MCF 10A (cell line): ENCODE results near the gene TTC31. TPM values are rescaled to one million over a fixed set of nuclear protein-coding genes. Genes with fewer than 3 reads are reported as not detected.
A peak's percentile ranks its signal among the peaks of the same experiment; 100 is the strongest.
"Not testable (repeated sequence)": the region's sequence is repeated elsewhere in the genome, so short reads cannot be mapped to it uniquely, and the experiment has no call there.

ENCODE experiments used
- BruUV-seq: library from RNA; stranded (reverse); fragments of 400-500 nt; replicated peaks from 2 replicates; lab custom pipeline; 2021; lab: Mats Ljungman, UMichigan
- CTCF ChIA-PET: fragments of 300-600 bp; sonication (Branson Sonifier 250); formaldehyde crosslinking; extraction: SDS; loops from one replicate; lab custom pipeline; 2021; ENCODE audit warnings: antibody characterized with exemption, inconsistent platforms; lab: Yijun Ruan, JAX
- POLR2A ChIA-PET: fragments of 300-600, 350-650 bp; sonication (Branson Sonifier 250); formaldehyde crosslinking; extraction: SDS; loops from one replicate; lab custom pipeline; 2020; ENCODE audit warnings: antibody characterized with exemption, inconsistent platforms; lab: Yijun Ruan, JAX
- DNase-seq: peaks from one replicate; pipeline ENCODE4 v3.0.0-alpha.2; 2018; ENCODE audit not compliant: unreplicated experiment
- H3K27ac Mint-ChIP-seq: one replicate; pipeline ENCODE4 v1.8.0; 2022; ENCODE audit warnings: mild to moderate bottlenecking, low read depth, mixed read lengths; ENCODE audit not compliant: unreplicated experiment
- H3K27me3 Mint-ChIP-seq: one replicate; pipeline ENCODE4 v1.8.0; 2022; ENCODE audit warnings: mixed read lengths; ENCODE audit not compliant: insufficient read depth, unreplicated experiment
- H3K36me3 Mint-ChIP-seq: one replicate; pipeline ENCODE4 v1.8.0; 2022; ENCODE audit warnings: mild to moderate bottlenecking, moderate library complexity, mixed read lengths; ENCODE audit not compliant: insufficient read depth, unreplicated experiment
- H3K4me1 Mint-ChIP-seq: one replicate; pipeline ENCODE4 v1.8.0; 2022; ENCODE audit warnings: mixed read lengths; ENCODE audit not compliant: insufficient read depth, unreplicated experiment
- H3K4me3 Mint-ChIP-seq: one replicate; pipeline ENCODE4 v1.8.0; 2022; ENCODE audit warnings: mild to moderate bottlenecking, moderate library complexity, mixed read lengths; ENCODE audit not compliant: unreplicated experiment
- H3K9me3 Mint-ChIP-seq: one replicate; pipeline ENCODE4 v1.8.0; 2022; ENCODE audit warnings: mixed read lengths; ENCODE audit not compliant: unreplicated experiment
- intact Hi-C: fragments of 100-400 bp; cut with micrococcal nuclease; formaldehyde crosslinking; loops from 2 replicates; pipeline ENCODE4 v1.14.1; 2022
- total RNA-seq: library from RNA; stranded (reverse); gene quantifications from 2 replicates; pipeline ENCODE4 v1.2.3, GENCODE V29; 2022
- TF ChIP-seq, protein P1 (sequence below): fragments of 200-600 bp; IDR thresholded peaks from one replicate; pipeline ENCODE4 v1.8.0; 2022; ENCODE audit warnings: antibody characterized with exemption, mild to moderate bottlenecking; ENCODE audit not compliant: unreplicated experiment

TTC31 gene
- total RNA-seq, 1 experiment from 2014 or later: 17.6 TPM

DNA sequence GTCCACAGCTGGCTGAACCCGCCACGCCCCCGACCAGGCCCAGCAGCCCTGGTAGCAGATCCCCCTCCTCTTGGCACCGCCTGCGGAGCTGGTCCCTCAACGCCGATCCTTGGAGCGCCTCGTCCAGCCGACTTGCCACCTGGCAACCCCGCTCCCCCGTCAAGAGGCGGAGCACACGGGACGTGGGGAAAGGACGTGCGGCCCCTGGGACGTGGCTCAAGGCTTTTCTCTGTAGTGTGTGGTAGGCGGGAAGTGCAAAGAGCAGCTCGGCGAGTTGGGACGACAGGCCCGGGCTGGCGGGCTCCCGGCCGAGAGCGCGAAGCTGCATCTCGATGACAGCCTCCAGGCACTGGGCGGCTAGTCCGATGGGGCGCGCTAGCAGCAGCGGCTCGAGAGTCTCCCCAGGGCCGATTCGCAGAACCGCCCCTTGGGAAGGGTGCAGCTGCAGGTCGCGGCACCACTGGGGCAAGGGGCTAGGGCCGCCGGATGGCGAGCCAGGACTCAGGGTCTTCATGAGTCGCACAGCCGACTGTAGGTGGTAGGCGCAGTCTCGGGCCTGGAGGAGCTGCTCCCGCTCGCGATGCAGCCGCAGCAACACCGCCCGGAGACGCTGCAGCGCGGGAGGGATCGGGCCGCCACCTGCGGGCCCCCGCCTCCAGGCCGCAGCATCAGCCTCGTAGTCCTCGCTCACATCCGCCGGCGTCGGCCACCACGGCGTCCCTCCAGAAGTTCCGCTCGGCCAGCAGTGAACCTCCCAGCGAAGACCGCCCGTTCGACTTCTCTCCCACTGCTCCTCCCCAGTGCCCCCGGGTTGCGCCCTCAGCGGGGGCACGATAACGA lies 700 bp upstream of the TTC31 start:
- TSS peak; percentile 46 for BruUV-seq
- intact Hi-C loops: no loop called here
- peaks cover 15% of the 10 kb centered on the region for H3K36me3 Mint-ChIP-seq

DNA sequence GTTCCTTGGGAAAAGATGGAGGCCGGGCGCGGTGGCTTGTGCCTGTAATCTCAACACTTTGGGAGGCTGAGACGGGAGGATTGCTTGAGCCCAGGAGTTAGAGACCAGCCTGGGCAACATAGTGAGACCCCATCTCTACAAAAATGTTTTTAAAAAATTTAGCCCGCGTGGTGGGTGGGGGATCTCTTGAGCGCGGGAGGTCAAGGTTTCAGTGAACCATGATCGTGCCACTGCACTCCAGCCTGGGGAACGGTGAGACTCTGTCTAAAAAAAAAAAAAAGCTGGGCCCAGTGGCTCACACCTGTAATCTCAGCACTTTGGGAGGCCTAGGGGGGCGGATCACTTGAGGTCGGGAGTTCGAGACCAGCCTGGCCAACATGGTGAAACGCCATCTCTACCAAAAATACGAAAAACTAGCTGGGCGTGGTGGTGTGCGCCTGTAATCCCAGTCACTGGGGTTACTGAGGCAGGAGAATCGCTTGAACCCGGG lies 839 bp downstream of the TTC31 start:
- Mint-ChIP-seq H3K4me3 (peak overlapping the region; percentile 85), H3K27ac (peak overlapping the region; percentile 89), H3K36me3 (peaks cover 13% of the 10 kb centered on the region), H3K4me1 (peaks cover 20% of the 10 kb centered on the region)
- ChIA-PET CTCF (interaction anchor here (0.6 to 5.9 kb wide), 26 partner anchors 8 to 443 kb away, joined by 3 to 179 read pairs (median 5); partner anchors contain the start of genes AUP1, DQX1, HTRA2 and INO80B), POLR2A (interaction anchor here (0.8 to 5.0 kb wide), 8 partner anchors 10 to 105 kb away, joined by 3 to 102 read pairs (median 40); partner anchors contain the start of genes AUP1, HTRA2, INO80B and MOGS)
- H3K27me3 Mint-ChIP-seq, DNase-seq, H3K9me3 Mint-ChIP-seq, BruUV-seq: not testable (repeated sequence)
- intact Hi-C loops: loop anchor here (1.0 kb wide), 2 partner anchors 49 to 104 kb away; no protein-coding TSS in a partner anchor

More for the DNA sequence above, 700 bp upstream of the TTC31 start:
- POLR2A ChIA-PET: interaction anchor here (0.6 to 5.0 kb wide), 16 partner anchors 8 to 274 kb away, joined by 3 to 102 read pairs (median 8); partner anchors contain the start of genes AUP1, HTRA2, INO80B and MOGS
- Mint-ChIP-seq H3K27ac (peak overlapping the region; percentile 89), H3K4me3 (peak overlapping the region; percentile 85), H3K4me1 (peaks cover 20% of the 10 kb centered on the region), H3K9me3 (no peaks in the 10 kb centered on the region), H3K27me3 (no peaks in the 10 kb centered on the region)
- DNase-seq: peak; percentile 11
- CTCF ChIA-PET: interaction anchor here (0.6 to 5.9 kb wide), 26 partner anchors 9 to 399 kb away, joined by 3 to 179 read pairs (median 5); partner anchors contain the start of genes AUP1, DQX1, HTRA2 and INO80B
- TF ChIP-seq, protein P1, sequence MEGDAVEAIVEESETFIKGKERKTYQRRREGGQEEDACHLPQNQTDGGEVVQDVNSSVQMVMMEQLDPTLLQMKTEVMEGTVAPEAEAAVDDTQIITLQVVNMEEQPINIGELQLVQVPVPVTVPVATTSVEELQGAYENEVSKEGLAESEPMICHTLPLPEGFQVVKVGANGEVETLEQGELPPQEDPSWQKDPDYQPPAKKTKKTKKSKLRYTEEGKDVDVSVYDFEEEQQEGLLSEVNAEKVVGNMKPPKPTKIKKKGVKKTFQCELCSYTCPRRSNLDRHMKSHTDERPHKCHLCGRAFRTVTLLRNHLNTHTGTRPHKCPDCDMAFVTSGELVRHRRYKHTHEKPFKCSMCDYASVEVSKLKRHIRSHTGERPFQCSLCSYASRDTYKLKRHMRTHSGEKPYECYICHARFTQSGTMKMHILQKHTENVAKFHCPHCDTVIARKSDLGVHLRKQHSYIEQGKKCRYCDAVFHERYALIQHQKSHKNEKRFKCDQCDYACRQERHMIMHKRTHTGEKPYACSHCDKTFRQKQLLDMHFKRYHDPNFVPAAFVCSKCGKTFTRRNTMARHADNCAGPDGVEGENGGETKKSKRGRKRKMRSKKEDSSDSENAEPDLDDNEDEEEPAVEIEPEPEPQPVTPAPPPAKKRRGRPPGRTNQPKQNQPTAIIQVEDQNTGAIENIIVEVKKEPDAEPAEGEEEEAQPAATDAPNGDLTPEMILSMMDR: no peak

- no peak overlapping the region for H3K27ac Mint-ChIP-seq
- ChIA-PET POLR2A (no interaction called here), CTCF (interaction anchor here (0.7 to 1.2 kb wide), 2 partner anchors 102 to 106 kb away, joined by 3 to 5 read pairs; no protein-coding TSS in a partner anchor)
- intact Hi-C loops: no loop called here
- H3K36me3 Mint-ChIP-seq: peaks cover 17% of the 10 kb centered on the region
- DNase-seq: no peak
- TF ChIP-seq, protein P1: no peak
- no peak overlapping the region for H3K4me3 Mint-ChIP-seq
- peaks cover 14% of the 10 kb centered on the region for H3K4me1 Mint-ChIP-seq
- no peaks in the 10 kb centered on the region for H3K9me3 Mint-ChIP-seq
- no TSS peak for BruUV-seq
- H3K27me3 Mint-ChIP-seq: no peaks in the 10 kb centered on the region
Measured at GRCh38 chr2:74486141-74486540, 3.3 kb downstream of the TTC31 start.

DNA sequence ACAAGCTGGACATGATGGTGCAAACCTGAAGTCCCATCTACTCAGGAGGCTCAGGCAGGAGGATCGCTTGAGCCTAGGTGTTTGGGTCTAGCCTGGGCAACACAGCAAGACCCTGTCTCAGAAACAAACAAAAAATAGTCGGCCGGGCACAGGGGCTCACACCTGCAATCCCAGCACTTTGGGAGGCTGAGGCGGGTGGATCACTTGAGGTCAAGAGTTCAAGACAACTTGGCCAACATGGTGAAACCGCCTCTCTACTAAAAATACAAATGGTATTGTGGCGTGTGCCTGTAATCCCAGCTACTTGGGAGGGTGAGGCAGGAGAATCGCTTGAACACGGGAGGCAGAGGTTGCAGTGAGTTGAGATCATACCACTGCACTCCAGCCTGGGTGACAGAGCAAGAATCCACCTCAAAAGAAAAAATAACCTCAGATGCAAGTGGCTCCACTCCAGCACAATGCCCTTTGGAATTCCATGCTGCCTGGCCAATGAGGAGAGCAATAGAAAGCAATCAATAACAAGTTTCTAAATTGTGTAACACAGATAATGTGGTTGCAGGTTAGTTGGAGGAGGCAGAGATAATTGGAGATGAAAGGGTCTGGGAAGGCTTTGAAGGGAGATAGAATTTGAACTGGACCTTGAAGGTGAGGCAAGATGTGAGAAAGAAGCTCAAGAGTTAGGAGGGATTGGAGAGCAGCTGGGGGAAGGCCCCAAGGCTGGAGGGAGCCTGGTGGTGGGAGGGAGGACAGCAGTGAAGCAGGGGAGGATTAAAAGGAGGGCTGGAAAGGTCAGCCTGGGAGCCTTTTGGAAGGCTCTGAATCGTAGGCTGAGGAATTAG lies 6.0 kb downstream of the TTC31 start:
- H3K36me3 Mint-ChIP-seq: peaks cover 18% of the 10 kb centered on the region
- peaks cover 5% of the 10 kb centered on the region for H3K4me1 Mint-ChIP-seq
- H3K4me3 Mint-ChIP-seq: no peak overlapping the region

More for the DNA sequence above, 6.0 kb downstream of the TTC31 start:
- ChIA-PET POLR2A (interaction anchor here (0.6 to 1.4 kb wide), 4 partner anchors 42 to 98 kb away, joined by 3 to 5 read pairs (median 3); no protein-coding TSS in a partner anchor), CTCF (interaction anchor here (1.0 to 1.2 kb wide), 4 partner anchors 18 to 99 kb away, joined by 3 to 4 read pairs (median 4); no protein-coding TSS in a partner anchor)
- no peaks in the 10 kb centered on the region for H3K27me3 Mint-ChIP-seq
- BruUV-seq: no TSS peak
- no peak for DNase-seq
- intact Hi-C loops: no loop called here
- TF ChIP-seq, protein P1: no peak
- no peak overlapping the region for H3K27ac Mint-ChIP-seq
- no peaks in the 10 kb centered on the region for H3K9me3 Mint-ChIP-seq
